Pancreas (tissue), 10 donors: ENCODE results near the gene HORMAD2. TPM values are rescaled to one million over a fixed set of nuclear protein-coding genes. Genes with fewer than 3 reads are reported as not detected.
"Not testable (repeated sequence)": the region's sequence is repeated elsewhere in the genome, so short reads cannot be mapped to it uniquely, and the experiment has no call there.

ENCODE experiments used
- ATAC-seq, 4 donors: fragments of 200-7000 bp; cut with Tn5 transposase; one replicate each; pipeline versions ENCODE4 v1.8.0 to v1.9.1; 2020; ENCODE audit warnings: mild to moderate bottlenecking in 4 of 4, moderate library complexity in 4 of 4
- DNase-seq, 6 donors: peaks; one replicate each; pipeline ENCODE4 v3.0.0-alpha.2; 2020
- FAIRE-seq: peaks from 2 replicates; lab custom pipeline; 2012; peaks lifted over from hg19 to GRCh38; lab: Jason Lieb, UNC
- H3K27ac ChIP-seq, 4 donors: fragments of 200-600 bp; sonication (generic); 1 replicate in 3 of 4; 2 replicates in 1 of 4; pipeline versions ENCODE4 v1.5.0 to v1.8.0; 2020
- H3K27me3 ChIP-seq, 4 donors: fragments of 200-600 bp; one replicate each; pipeline ENCODE4 v1.8.0; 2021
- H3K36me3 ChIP-seq, 3 donors: fragments of 200-600 bp; sonication (generic) in 1 of 3; one replicate each; pipeline versions ENCODE4 v1.5.0 to v1.8.0; 2020 to 2021
- H3K4me1 ChIP-seq, 3 donors: fragments of 200-600 bp; one replicate each; pipeline ENCODE4 v1.8.0; 2021
- H3K4me3 ChIP-seq, 4 donors: fragments of 200-600 bp; sonication (generic) in 2 of 4; one replicate each; pipeline versions ENCODE4 v1.5.0 to v1.8.0; 2020 to 2021
- H3K9me3 ChIP-seq, 4 donors: fragments of 200-600 bp; one replicate each; pipeline ENCODE4 v1.8.0; 2021
- CTCF ChIP-seq, 4 donors: fragments of 200-600 bp; sonication (generic) in 3 of 4; IDR thresholded peaks; one replicate each; pipeline versions ENCODE4 v1.5.0 to v1.8.0; 2021; ENCODE audit warnings: antibody characterized with exemption in 4 of 4
- WGBS, 2 donors: extraction: QIAGEN DNeasy Blood & Tissue Kit; methylation state at CpG; one replicate each; pipeline ENCODE4 v1.1.7; 2013; 5-methylcytosine and 5-hydroxymethylcytosine counted together
- intact Hi-C, 3 donors: fragments of 100-400 bp; cut with DNase I; formaldehyde crosslinking; loops; one replicate each; pipeline versions ENCODE4 v1.11.1 to v1.14.2; 2022
- polyA plus RNA-seq, 2 donors: library from polyadenylated mRNA; stranded (reverse); fragments of 200-250 nt; gene quantifications; one replicate each; pipeline ENCODE4 v1.2.3, GENCODE V29; 2013
- total RNA-seq, 6 donors: library from RNA; stranded (reverse); fragmentation: NEBNext Ultra II Directional in 4 of 6; extraction: Animal tissue kit (Norgen Biotek cat#: 25700) in 4 of 6; gene quantifications; one replicate each; pipeline versions ENCODE4 v1.2.1 to v1.2.4, GENCODE V29; 2021 to 2023
- donor health status: healthy with polysubstance abuse.
- donor health status: DM: no; HTN: no; CAD: no; lungs with moderate emphysema.
- donor health status: DM: no; HTN: no; CAD: no.
- donor health status: control.
- donor health status: control.
- donor health status: Bipolar disorder and iron deficiency.
- donor health status: DM: yes; HTN: yes; CAD: no.
- donor health status: DM: no; HTN: no; CAD: no.
- donor health status: DM: no; HTN: no; CAD: no.
- donor health status: DM: yes; HTN: yes; CAD: no.

Gene HORMAD2
- total and polyA plus RNA-seq, 8 donors, result not detected

GRCh38 chr22:30054067-30054763, 26.0 kb upstream of the HORMAD2 start:
- no peak for TF ChIP-seq CTCF (IDR thresholded peaks at IDR 0.05)
- H3K4me1 ChIP-seq, result peaks cover 0 to 6% (median 0%) of the 10 kb centered on the region in 3 donors
- intact Hi-C loops, result no loop called here
- WGBS, 2 donors, result 41 to 45% methylated on average over 10 of the region's 10 CpGs
- no peak overlapping the region for H3K4me3 ChIP-seq
- DNase-seq, result no peak
- peak in 1 of 4 donors; percentile 39 for ATAC-seq
- peak overlapping the region in 1 of 4 donors; percentile 15 for H3K27ac ChIP-seq
- H3K27me3 ChIP-seq, result no peaks in the 10 kb centered on the region
- no peaks in the 10 kb centered on the region for H3K9me3 ChIP-seq
- no peaks in the 10 kb centered on the region for H3K36me3 ChIP-seq
- FAIRE-seq, result no peak

- FAIRE-seq (no peak), DNase-seq (no peak)
- H3K36me3 ChIP-seq, result no peaks in the 10 kb centered on the region
Measured at GRCh38 chr22:30054764-30055069, 25.5 kb upstream of the HORMAD2 start.

GRCh38 chr22:30056015-30056414, 24.2 kb upstream of the HORMAD2 start:
- Histone ChIP-seq H3K27me3 (no peaks in the 10 kb centered on the region), H3K27ac (no peak overlapping the region), H3K9me3 (no peaks in the 10 kb centered on the region), H3K4me1 (peaks cover 0 to 6% (median 0%) of the 10 kb centered on the region in 3 donors), H3K4me3 (no peak overlapping the region), H3K36me3 (no peaks in the 10 kb centered on the region)
- no peak for DNase-seq
- ATAC-seq, result no peak
- intact Hi-C loops, result no loop called here
- TF ChIP-seq CTCF (IDR thresholded peaks at IDR 0.05), result no peak
- WGBS, 2 donors, result 84 to 97% methylated on average over 1 of the region's 1 CpG
- FAIRE-seq, result no peak

More at GRCh38 chr22:30054764-30055069, 25.5 kb upstream of the HORMAD2 start:
- peaks cover 0 to 6% (median 0%) of the 10 kb centered on the region in 3 donors for H3K4me1 ChIP-seq
- H3K27me3 ChIP-seq, result no peaks in the 10 kb centered on the region
- no peak overlapping the region for H3K4me3 ChIP-seq
- no peaks in the 10 kb centered on the region for H3K9me3 ChIP-seq
- peak in 2 of 4 donors; percentile 63 to 68 for ATAC-seq
- H3K27ac ChIP-seq, result peak overlapping the region in 1 of 4 donors; percentile 15
- no peak for TF ChIP-seq CTCF (IDR thresholded peaks at IDR 0.05)
- intact Hi-C loops, result no loop called here

GRCh38 chr22:30057375-30057774, 22.9 kb upstream of the HORMAD2 start:
- DNase-seq, result no peak
- Histone ChIP-seq H3K36me3 (no peaks in the 10 kb centered on the region), H3K9me3 (no peaks in the 10 kb centered on the region), H3K27me3 (no peaks in the 10 kb centered on the region), H3K4me1 (peaks cover 0 to 6% (median 0%) of the 10 kb centered on the region in 3 donors), H3K4me3 (no peak overlapping the region), H3K27ac (no peak overlapping the region)
- 97 to 100% methylated on average over 1 of the region's 1 CpG for WGBS, 2 donors
- no peak for TF ChIP-seq CTCF (IDR thresholded peaks at IDR 0.05)
- no peak for ATAC-seq
- no peak for FAIRE-seq
- intact Hi-C loops, result no loop called here

- ATAC-seq, intact Hi-C loops, H3K9me3 ChIP-seq, H3K36me3 ChIP-seq, H3K4me3 ChIP-seq, DNase-seq, FAIRE-seq, H3K27me3 ChIP-seq, H3K27ac ChIP-seq, H3K4me1 ChIP-seq: not testable (repeated sequence)
- 87 to 97% methylated on average over 12 to 20 of the region's 22 CpGs for WGBS, 2 donors
Measured at GRCh38 chr22:30059346-30060020, 20.8 kb upstream of the HORMAD2 start.

GRCh38 chr22:30061094-30061493, 19.2 kb upstream of the HORMAD2 start:
- not testable (repeated sequence) for H3K36me3 ChIP-seq, ATAC-seq
- 95 to 97% methylated on average over 6 of the region's 6 CpGs for WGBS, 2 donors

More at GRCh38 chr22:30061094-30061493, 19.2 kb upstream of the HORMAD2 start:
- H3K9me3 ChIP-seq, H3K27ac ChIP-seq, H3K27me3 ChIP-seq, DNase-seq, intact Hi-C loops, FAIRE-seq, H3K4me1 ChIP-seq, H3K4me3 ChIP-seq: not testable (repeated sequence)
